ENCODE measurements around the gene SPATA21. TPM values are rescaled to one million over a fixed set of nuclear protein-coding genes. Genes with fewer than 3 reads are reported as not detected.

Gene SPATA21
- total and polyA plus RNA-seq, 3 donors from 2014 or later, result 2.7 to 10.2 (median 6.0) TPM

GRCh38 chr1:16356867-16357266 lies 80.4 kb downstream of the SPATA21 start:
- intact Hi-C loops (cut with DNase I; ENCODE audit: low total_unique reads), result no loop called here
- H3K4me3 ChIP-seq, result no peak overlapping the region

GRCh38 chr1:16354619-16355018 lies 82.6 kb downstream of the SPATA21 start:
- Histone ChIP-seq H3K36me3 (ENCODE audit: low read depth, missing control alignments) (no peaks in the 10 kb centered on the region), H3K27me3 (no peaks in the 10 kb centered on the region), H3K9me3 (no peaks in the 10 kb centered on the region), H3K4me3 (no peak overlapping the region), H3K27ac (no peak overlapping the region), H3K4me1 (peaks cover 5% of the 10 kb centered on the region)
- intact Hi-C loops (cut with DNase I; ENCODE audit: low total_unique reads), result no loop called here
- 85 to 92% methylated on average over 2 of the region's 2 CpGs for WGBS, 2 donors
- no peak for DNase-seq
- TF ChIP-seq CTCF (IDR thresholded peaks at IDR 0.05) (no peak), POLR2A (IDR thresholded peaks at IDR 0.05) (no peak)

More at GRCh38 chr1:16356867-16357266, 80.4 kb downstream of the SPATA21 start:
- peaks cover 5% of the 10 kb centered on the region for H3K4me1 ChIP-seq
- H3K36me3 ChIP-seq (ENCODE audit: low read depth, missing control alignments), result no peaks in the 10 kb centered on the region
- WGBS, 2 donors, result 73 to 76% methylated on average over 3 of the region's 3 CpGs
- H3K9me3 ChIP-seq, result no peaks in the 10 kb centered on the region
- H3K27ac ChIP-seq, result no peak overlapping the region
- no peaks in the 10 kb centered on the region for H3K27me3 ChIP-seq
- no peak for TF ChIP-seq CTCF (IDR thresholded peaks at IDR 0.05)
- TF ChIP-seq POLR2A (IDR thresholded peaks at IDR 0.05), result no peak
- no peak for DNase-seq

- no peaks in the 10 kb centered on the region for H3K36me3 ChIP-seq (ENCODE audit: low read depth, missing control alignments)
- peaks cover 5% of the 10 kb centered on the region for H3K4me1 ChIP-seq
- H3K27me3 ChIP-seq, result no peaks in the 10 kb centered on the region
- peak; percentile 45 for DNase-seq
- intact Hi-C loops (cut with DNase I; ENCODE audit: low total_unique reads), result no loop called here
- TF ChIP-seq CTCF (IDR thresholded peaks at IDR 0.05) (no peak), POLR2A (IDR thresholded peaks at IDR 0.05) (no peak)
- peak overlapping the region; percentile 95 to 98 for H3K4me3 ChIP-seq
- peak overlapping the region; percentile 93 to 94 for H3K27ac ChIP-seq
- H3K9me3 ChIP-seq, result no peaks in the 10 kb centered on the region
- 34 to 48% methylated on average over 11 of the region's 11 CpGs for WGBS, 2 donors
These were observed 84.2 kb downstream of the SPATA21 start for GRCh38 chr1:16352842-16353535.

GRCh38 chr1:16351994-16352841 lies 85.0 kb downstream of the SPATA21 start, which contains the start of gene FBXO42:
FBXO42 (minus strand) TSS chr1:16352480; CDS start chr1:16315418, 37,062 bp downstream.
- H3K4me3 ChIP-seq, result peak within 1 kb of the TSS; percentile 95 to 98
- H3K9me3 ChIP-seq, result no peaks in the 10 kb centered on the region
- no peaks in the 10 kb centered on the region for H3K27me3 ChIP-seq
- peak; percentile 93 for DNase-seq
- TF ChIP-seq POLR2A (IDR thresholded peaks at IDR 0.05) (peak; percentile 90), CTCF (IDR thresholded peaks at IDR 0.05) (peak; percentile 42 to 52 (median 47))
- no peaks in the 10 kb centered on the region for H3K36me3 ChIP-seq (ENCODE audit: low read depth, missing control alignments)
- intact Hi-C loops (cut with DNase I; ENCODE audit: low total_unique reads), result no loop called here
- peaks cover 5% of the 10 kb centered on the region for H3K4me1 ChIP-seq
- 0% methylated on average over 44 to 51 of the region's 81 CpGs for WGBS, 2 donors
- H3K27ac ChIP-seq, result peak within 1 kb of the TSS; percentile 93 to 94

Measured in testis (tissue), 3 donors.